ENCODE measurements around the gene TNFSF13B.

Gene TNFSF13B

DNA sequence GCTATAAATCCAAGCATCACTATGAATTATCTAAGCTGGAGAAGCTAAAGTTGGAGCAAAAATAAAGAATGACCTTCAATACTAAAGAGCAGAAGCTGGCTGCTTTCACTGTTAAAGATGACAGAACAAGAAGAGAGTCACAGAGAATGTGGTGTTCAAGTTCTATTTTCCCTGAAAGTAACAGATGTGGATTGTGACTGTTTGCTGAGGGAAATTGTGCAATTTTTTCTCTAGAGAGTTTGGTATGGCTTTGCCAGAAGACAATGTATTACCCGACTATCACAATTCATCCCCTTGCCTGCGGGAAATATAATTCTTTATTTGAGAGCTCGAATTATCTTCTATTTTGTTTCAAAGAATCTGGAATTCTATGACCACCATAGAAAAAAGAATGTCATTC, 83.1 kb downstream of the TNFSF13B start:
- DNase-seq: no peak

- DNase-seq: no peak
These were observed 87.7 kb downstream of the TNFSF13B start for GRCh38 chr13:108357228-108357627.
